Activated CD4-positive, alpha-beta T cell treated with anti-CD3 and anti-CD28 coated beads, Interleukin-2, amount 10 ng/mL, durations not matched to agents 24 days and 14 days (primary cell): ENCODE measurements around the gene RANGRF. TPM values are rescaled to one million over a fixed set of nuclear protein-coding genes. Genes with fewer than 3 reads are reported as not detected.
A peak's percentile ranks its signal among the peaks of the same experiment; 100 is the strongest.
"Not testable (repeated sequence)": the region's sequence is repeated elsewhere in the genome, so short reads cannot be mapped to it uniquely, and the experiment has no call there.

ENCODE experiments used
- DNase-seq: peaks from one replicate; pipeline ENCODE4 v3.0.0; 2022
- H3K27ac Mint-ChIP-seq: one replicate; pipeline ENCODE4 v1.8.0; 2022; ENCODE audit warnings: mild to moderate bottlenecking, mixed read lengths
- H3K27me3 Mint-ChIP-seq: one replicate; pipeline ENCODE4 v1.8.0; 2022; ENCODE audit warnings: mixed read lengths
- H3K36me3 Mint-ChIP-seq: one replicate; pipeline ENCODE4 v1.8.0; 2022; ENCODE audit warnings: low read depth, mild to moderate bottlenecking, mixed read lengths
- H3K4me1 Mint-ChIP-seq: one replicate; pipeline ENCODE4 v1.8.0; 2021; ENCODE audit warnings: mixed read lengths
- H3K4me3 Mint-ChIP-seq: one replicate; pipeline ENCODE4 v1.8.0; 2022; ENCODE audit warnings: mild to moderate bottlenecking, moderate library complexity, mixed read lengths
- H3K9me3 Mint-ChIP-seq: one replicate; pipeline ENCODE4 v1.8.0; 2021; ENCODE audit warnings: mixed read lengths
- intact Hi-C: fragments of 100-400 bp; cut with micrococcal nuclease; formaldehyde crosslinking; loops from one replicate; pipeline ENCODE4 v1.15.1; 2023
- total RNA-seq: library from RNA; stranded (reverse); gene quantifications from 2 replicates; pipeline ENCODE4 v1.2.3, GENCODE V29; 2022

The RANGRF gene, protein sequence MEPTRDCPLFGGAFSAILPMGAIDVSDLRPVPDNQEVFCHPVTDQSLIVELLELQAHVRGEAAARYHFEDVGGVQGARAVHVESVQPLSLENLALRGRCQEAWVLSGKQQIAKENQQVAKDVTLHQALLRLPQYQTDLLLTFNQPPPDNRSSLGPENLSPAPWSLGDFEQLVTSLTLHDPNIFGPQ
- 57.5 and 66.3 TPM in 2 replicates for total RNA-seq

DNA sequence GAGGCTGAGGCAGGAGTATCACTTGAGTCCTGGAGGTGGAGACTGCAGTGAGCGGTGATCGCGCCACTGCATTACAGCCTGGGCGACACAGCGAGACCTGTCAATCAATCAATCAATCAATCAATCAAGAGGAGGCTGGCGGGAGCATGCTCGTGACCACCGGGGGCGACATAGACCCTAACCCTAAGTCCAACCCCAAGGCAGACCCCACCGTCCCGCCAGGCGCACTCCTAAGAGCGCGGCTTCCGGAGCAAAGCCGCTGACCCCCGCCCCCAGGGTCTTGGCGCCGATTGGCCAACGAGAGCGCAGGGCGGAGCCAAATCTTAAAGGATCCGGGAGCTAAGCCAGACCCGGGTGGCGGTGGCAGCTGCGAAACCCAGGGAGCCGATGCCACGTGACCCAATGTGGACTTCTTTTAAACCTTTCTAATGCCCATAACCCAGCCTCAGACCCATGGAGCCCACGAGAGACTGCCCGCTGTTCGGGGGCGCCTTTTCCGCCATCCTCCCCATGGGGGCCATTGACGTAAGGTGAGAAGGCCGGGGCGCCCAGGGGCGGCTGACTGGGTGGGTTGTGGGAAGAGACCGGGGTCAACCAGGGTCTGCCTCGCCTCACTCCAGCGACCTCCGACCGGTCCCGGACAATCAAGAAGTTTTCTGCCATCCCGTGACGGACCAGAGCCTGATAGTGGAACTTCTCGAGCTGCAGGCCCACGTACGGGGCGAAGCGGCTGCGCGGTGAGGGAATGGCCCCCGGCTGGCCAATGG lies at the start of gene RANGRF:
Gene RANGRF (plus strand): TSS at position 335 of the 767 bp plus-strand sequence. CDS start 119 bp downstream, at position 454.
- intact Hi-C loops = loop anchor here (1.0 to 10.0 kb wide), 4 partner anchors 39 to 354 kb away; partner anchors contain the start of genes CNTROB, PFAS, RPL26 and TRAPPC1
- Mint-ChIP-seq H3K9me3 (no peaks in the 10 kb centered on the region), H3K27ac (peak within 1 kb of the TSS; percentile 96), H3K4me1 (peaks cover 37% of the 10 kb centered on the region), H3K27me3 (no peaks in the 10 kb centered on the region), H3K36me3 (peaks cover 6% of the 10 kb centered on the region), H3K4me3 (peak within 1 kb of the TSS; percentile 99)
- peak; percentile 97 for DNase-seq

DNA sequence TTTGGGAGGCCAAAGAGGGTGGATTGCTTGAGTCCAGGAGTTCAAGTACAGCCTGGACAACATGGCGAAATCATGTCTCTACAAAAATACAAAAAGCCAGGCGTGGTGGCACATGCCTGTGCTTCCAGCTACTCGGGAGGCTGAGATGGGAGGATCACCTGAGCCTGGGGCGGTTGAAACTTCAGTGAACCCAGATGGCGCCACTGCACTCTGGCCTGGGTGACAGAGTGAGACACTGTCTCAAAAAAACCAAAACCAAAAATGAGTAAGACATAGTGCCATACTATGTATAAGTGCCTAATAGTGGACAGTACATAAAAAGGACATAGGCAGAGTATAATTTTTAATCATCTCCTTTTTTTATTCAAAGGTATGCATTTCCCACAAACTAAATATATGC lies 44.6 kb upstream of the RANGRF start:
- H3K27me3 Mint-ChIP-seq = no peaks in the 10 kb centered on the region
- DNase-seq = peak; percentile 77
- peaks cover 30% of the 10 kb centered on the region for H3K4me1 Mint-ChIP-seq
- H3K4me3 Mint-ChIP-seq = peak overlapping the region; percentile 17
- H3K9me3 Mint-ChIP-seq = no peaks in the 10 kb centered on the region
- peak overlapping the region; percentile 57 for H3K27ac Mint-ChIP-seq
- intact Hi-C loops = no loop called here
- peaks cover 42% of the 10 kb centered on the region for H3K36me3 Mint-ChIP-seq

DNA sequence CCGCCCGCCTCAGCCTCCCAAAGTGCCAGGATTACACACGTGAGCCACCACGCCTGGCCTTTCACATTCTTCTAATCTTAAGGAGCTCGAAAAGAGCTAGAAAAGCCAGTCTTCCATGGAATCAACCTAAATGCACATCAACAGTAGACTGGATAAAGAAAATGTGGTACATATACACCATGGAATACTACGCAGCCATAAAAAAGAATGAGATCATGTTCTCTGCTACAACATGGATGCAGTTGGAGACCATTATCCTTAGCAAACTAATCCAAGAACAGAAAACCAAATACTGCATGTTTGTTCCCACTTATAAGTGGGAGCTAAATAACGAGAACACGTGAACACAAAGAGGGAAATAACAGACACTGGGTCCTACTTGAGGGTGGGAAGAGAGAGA lies 43.7 kb upstream of the RANGRF start:
- Mint-ChIP-seq H3K36me3 (peaks cover 39% of the 10 kb centered on the region), H3K4me1 (peaks cover 37% of the 10 kb centered on the region), H3K4me3 (peak overlapping the region; percentile 4), H3K27ac (no peak overlapping the region), H3K27me3 (no peaks in the 10 kb centered on the region), H3K9me3 (no peaks in the 10 kb centered on the region)
- intact Hi-C loops = loop anchor here (5.0 kb wide), 2 partner anchors 58 to 72 kb away; no protein-coding TSS in a partner anchor
- no peak for DNase-seq

DNA sequence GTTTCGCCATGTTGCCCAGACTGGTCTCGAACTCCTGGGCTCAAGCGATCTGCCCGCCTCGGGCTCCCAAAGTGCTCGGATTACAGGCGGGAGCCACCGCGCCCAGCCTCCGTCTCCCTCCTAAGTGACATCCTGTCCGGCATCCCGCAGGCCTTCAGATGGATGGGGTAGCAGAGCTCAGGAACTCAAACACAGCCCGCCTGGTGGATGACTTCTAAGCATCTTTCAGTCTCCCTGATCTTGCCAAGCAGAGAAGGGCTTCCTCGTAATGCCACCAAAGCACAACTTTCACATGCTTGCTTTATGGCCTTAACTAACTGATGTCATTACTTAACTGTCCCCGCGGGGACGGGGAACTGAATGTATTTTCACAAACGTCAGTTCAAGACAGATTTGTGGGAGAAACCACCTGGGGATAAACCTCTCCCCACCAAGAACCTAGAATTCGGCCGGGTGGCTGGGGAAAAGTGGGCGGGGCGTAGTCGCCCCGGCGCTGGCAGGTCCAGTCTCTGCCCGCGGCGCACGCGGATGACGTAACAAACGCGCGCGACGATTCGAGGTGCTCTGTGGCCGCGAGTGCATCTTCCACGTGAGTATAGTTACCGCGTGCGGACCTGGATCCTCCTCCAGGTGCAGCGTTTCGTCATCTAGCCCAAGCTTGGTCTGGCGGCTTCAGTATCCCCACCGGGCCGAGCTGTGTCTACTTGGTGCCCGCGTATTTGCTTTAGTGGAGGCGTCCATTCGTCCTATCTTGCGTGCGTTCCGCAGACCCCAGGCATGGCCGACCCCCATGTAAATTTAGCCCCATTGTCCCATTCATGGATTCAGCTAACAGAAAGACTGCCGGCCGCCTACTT lies 39.5 kb upstream of the RANGRF start, which contains the start of gene PFAS:
Gene PFAS (plus strand): TSS at position 539 of the 857 bp plus-strand sequence. CDS start 4,649 bp downstream, outside the sequence.
- Mint-ChIP-seq H3K36me3 (peaks cover 29% of the 10 kb centered on the region), H3K4me3 (peak within 1 kb of the TSS; percentile 92), H3K27ac (peak within 1 kb of the TSS; percentile 99), H3K27me3 (no peaks in the 10 kb centered on the region), H3K4me1 (peaks cover 36% of the 10 kb centered on the region), H3K9me3 (no peaks in the 10 kb centered on the region)
- intact Hi-C loops = loop anchor here (1.0 to 5.0 kb wide), 6 partner anchors 27 to 134 kb away; partner anchors contain the start of genes RANGRF and RPL26
- DNase-seq = peak; percentile 99

DNA sequence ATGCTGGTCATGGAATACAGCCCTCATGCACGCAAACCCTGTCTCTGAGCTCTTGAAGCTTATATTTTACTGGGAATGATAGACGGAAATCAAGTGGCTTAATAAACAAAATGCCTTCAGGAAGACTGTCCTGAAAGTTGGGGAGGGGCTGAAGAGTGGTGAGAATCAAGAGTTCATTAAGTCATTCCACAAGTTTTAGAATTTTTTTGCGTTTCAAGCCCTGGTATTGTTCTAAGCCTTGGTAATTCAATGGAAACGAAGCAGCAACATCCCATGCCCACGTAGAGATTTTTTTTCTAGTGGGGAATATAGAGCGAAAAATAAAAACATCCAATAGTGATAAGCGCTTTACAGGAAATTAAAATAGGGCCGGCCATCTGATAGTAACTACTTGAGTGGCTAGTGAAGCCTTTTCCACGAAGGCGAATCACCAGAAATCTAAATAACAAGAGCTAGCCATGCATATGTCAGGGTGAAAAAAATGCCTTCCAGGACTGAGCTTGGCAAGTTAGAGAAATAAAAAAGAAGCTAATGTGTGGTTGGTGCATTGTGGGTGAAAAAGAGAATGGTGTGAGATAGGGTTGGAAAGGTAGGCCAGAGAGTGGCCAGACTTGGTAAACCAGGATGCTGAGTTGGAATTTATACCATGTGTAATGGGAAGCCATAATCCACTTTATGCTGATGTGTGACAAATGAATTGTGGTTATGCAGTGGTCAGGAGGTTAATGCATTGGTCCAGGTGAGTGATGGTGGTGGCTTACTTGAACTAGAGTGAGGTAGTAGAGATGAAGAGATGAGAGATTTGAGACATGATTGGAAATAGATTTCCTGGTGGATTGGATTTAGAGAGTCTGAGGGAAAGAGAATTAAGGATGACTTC lies 38.6 kb upstream of the RANGRF start:
- DNase-seq = no peak
- Mint-ChIP-seq H3K4me3 (peak overlapping the region; percentile 92), H3K36me3 (peaks cover 27% of the 10 kb centered on the region), H3K4me1 (peaks cover 31% of the 10 kb centered on the region), H3K27ac (peak overlapping the region; percentile 99), H3K9me3 (no peaks in the 10 kb centered on the region), H3K27me3 (no peaks in the 10 kb centered on the region)
- intact Hi-C loops = loop anchor here (1.0 to 5.0 kb wide), 6 partner anchors 28 to 133 kb away; partner anchors contain the start of genes RANGRF and RPL26

DNA sequence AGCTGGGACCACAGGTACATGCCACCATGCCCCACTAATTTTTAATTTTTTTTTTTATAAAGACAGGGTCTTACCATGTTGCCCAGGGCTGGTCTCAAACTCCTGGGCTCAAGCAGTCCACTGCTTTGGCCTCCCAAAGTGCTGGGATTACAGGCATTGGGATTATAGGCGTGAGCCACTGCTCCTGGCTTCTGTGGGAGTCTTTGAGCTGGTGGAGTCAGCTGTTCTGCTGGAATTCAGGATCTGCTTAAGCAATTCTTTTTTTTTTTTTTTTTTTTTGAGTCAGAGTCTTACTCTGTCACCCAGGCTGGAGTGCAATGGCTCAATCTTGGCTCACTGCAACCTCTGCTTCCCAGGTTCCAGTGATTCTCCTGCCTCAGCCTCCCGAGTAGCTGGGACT lies 37.1 kb upstream of the RANGRF start:
- H3K9me3 Mint-ChIP-seq, intact Hi-C loops, H3K4me3 Mint-ChIP-seq, DNase-seq, H3K27me3 Mint-ChIP-seq, H3K27ac Mint-ChIP-seq: not testable (repeated sequence)
- H3K4me1 Mint-ChIP-seq = peaks cover 21% of the 10 kb centered on the region
- H3K36me3 Mint-ChIP-seq = peaks cover 29% of the 10 kb centered on the region

DNA sequence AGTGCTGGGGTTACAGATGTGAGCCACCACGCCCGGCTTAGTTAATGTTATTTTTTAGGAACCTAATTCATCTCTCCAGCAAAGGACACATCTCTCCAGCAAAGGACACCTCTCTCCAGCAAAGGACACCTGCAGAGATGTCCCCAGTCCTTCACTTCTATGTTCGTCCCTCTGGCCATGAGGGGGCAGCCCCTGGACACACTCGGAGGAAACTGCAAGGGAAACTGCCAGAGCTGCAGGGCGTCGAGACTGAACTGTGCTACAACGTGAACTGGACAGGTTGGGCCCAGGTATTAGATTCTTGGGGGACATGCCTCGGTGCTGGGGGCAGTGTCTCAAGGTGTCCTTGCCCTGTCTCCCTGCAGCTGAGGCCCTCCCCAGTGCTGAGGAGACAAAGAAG lies 34.7 kb upstream of the RANGRF start:
- H3K4me3 Mint-ChIP-seq = no peak overlapping the region
- H3K36me3 Mint-ChIP-seq = peaks cover 37% of the 10 kb centered on the region
- H3K4me1 Mint-ChIP-seq = peaks cover 16% of the 10 kb centered on the region
- no peaks in the 10 kb centered on the region for H3K9me3 Mint-ChIP-seq
- DNase-seq = no peak
- intact Hi-C loops = no loop called here
- no peaks in the 10 kb centered on the region for H3K27me3 Mint-ChIP-seq
- no peak overlapping the region for H3K27ac Mint-ChIP-seq

DNA sequence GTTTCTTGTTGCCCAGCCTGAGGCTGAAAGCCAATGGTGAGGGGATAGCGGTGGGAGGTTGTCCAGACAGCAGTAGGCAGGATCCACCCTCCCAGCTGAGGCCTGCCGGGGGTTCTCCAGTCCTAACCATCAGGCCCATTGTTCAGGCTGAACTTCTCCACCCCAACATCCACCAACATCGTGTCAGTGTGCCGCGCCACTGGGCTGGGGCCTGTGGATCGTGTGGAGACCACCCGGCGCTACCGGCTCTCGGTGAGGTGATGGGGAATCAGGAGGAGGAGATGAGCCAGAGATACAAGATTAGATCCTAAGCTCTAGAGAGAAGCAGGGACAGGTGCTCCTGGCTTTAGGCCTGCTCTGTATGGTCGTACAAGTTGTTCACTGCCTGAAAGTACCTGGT lies 33.6 kb upstream of the RANGRF start:
- H3K9me3 Mint-ChIP-seq = no peaks in the 10 kb centered on the region
- intact Hi-C loops = no loop called here
- DNase-seq = no peak
- no peaks in the 10 kb centered on the region for H3K27me3 Mint-ChIP-seq
- H3K4me3 Mint-ChIP-seq = no peak overlapping the region
- peaks cover 9% of the 10 kb centered on the region for H3K4me1 Mint-ChIP-seq
- H3K36me3 Mint-ChIP-seq = peaks cover 35% of the 10 kb centered on the region
- no peak overlapping the region for H3K27ac Mint-ChIP-seq

DNA sequence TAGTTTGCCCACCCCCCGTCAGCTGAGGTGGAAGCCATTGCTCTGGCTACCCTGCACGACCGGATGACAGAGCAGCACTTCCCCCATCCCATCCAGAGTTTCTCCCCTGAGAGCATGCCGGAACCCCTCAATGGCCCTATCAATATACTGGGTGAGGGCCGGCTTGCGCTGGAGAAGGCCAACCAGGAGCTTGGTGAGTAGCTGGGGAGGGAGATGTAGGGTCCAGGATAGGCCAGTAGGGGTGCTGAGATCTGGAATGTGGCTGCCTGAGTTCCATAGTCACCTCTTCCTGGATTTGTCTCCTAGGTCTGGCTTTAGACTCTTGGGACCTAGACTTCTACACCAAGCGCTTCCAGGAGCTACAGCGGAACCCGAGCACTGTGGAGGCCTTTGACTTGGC lies 33.0 kb upstream of the RANGRF start:
- H3K36me3 Mint-ChIP-seq = peaks cover 33% of the 10 kb centered on the region

DNA sequence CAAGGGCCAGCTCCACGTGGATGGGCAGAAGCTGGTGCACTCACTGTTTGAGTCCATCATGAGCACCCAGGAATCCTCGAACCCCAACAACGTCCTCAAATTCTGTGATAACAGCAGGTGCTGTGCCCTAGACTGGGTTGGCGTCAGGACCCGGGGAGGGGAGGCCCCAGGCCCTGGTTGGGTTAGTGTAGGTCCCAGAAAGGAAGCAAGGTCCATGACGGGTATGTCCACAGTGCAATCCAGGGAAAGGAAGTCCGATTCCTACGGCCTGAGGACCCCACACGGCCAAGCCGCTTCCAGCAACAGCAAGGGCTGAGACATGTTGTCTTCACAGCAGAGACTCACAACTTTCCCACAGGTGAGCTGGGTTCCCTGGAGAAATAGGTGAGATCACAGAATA lies 32.2 kb upstream of the RANGRF start:
- no peak for DNase-seq
- no peaks in the 10 kb centered on the region for H3K9me3 Mint-ChIP-seq
- intact Hi-C loops = no loop called here
- no peaks in the 10 kb centered on the region for H3K27me3 Mint-ChIP-seq
- H3K36me3 Mint-ChIP-seq = peaks cover 37% of the 10 kb centered on the region
- H3K4me3 Mint-ChIP-seq = no peak overlapping the region
- H3K27ac Mint-ChIP-seq = no peak overlapping the region
- no peaks in the 10 kb centered on the region for H3K4me1 Mint-ChIP-seq

More for the DNA sequence above, 33.0 kb upstream of the RANGRF start:
- Mint-ChIP-seq H3K4me1 (peaks cover 3% of the 10 kb centered on the region), H3K4me3 (no peak overlapping the region), H3K27me3 (no peaks in the 10 kb centered on the region), H3K27ac (no peak overlapping the region), H3K9me3 (no peaks in the 10 kb centered on the region)
- intact Hi-C loops = no loop called here
- no peak for DNase-seq

DNA sequence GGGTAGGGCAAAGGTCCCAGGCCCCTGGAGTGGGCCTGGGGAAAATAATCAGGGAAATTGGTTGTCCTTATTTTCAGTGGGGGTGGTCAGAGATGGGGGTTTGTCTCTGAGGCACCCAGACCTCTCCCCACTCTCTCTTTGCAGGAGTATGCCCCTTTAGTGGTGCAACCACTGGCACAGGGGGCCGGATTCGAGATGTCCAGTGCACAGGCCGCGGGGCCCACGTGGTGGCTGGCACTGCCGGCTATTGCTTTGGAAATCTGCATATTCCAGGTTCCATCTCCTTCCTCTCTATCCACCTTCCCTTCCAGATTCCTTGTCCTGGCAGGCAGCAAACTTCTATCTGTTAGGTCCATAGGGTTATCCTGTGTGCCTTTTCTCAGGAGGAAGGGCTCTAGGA lies 31.8 kb upstream of the RANGRF start:
- Mint-ChIP-seq H3K4me1 (no peaks in the 10 kb centered on the region), H3K27me3 (no peaks in the 10 kb centered on the region), H3K4me3 (no peak overlapping the region), H3K27ac (no peak overlapping the region), H3K36me3 (peaks cover 37% of the 10 kb centered on the region), H3K9me3 (no peaks in the 10 kb centered on the region)
- intact Hi-C loops = no loop called here
- no peak for DNase-seq

DNA sequence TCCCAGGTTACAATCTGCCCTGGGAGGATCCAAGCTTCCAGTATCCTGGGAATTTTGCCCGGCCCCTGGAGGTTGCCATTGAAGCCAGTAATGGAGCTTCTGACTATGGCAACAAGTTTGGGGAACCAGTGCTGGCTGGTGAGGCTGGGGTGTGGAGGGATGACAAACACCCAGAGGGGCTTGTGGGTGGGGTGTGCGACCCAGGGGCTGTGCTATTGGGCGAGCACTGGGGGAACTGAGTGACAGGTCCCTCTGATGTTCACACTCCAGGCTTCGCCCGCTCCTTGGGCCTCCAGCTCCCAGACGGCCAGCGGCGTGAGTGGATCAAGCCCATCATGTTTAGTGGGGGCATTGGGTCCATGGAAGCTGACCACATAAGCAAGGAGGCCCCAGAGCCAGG lies 30.7 kb upstream of the RANGRF start:
- intact Hi-C loops = no loop called here
- Mint-ChIP-seq H3K27ac (no peak overlapping the region), H3K27me3 (no peaks in the 10 kb centered on the region), H3K9me3 (no peaks in the 10 kb centered on the region), H3K4me1 (no peaks in the 10 kb centered on the region), H3K4me3 (no peak overlapping the region), H3K36me3 (peaks cover 43% of the 10 kb centered on the region)
- DNase-seq = no peak

DNA sequence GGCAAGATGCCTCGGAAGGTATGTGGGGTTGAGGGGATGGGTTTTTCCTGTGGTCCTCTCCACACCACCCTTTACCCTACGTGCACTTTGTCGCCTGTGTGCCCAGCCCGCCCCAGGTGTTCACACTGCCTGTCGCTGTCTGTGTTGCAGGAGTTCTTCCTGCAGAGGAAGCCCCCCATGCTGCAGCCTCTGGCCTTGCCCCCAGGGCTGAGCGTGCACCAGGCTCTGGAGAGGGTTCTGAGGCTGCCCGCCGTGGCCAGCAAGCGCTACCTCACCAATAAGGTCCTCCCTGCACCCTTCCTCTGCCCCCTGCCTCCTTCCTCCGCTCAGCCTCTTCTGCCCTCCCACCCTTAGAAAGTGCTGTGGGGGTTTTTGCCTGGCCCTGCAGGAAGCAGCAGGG lies 24.1 kb upstream of the RANGRF start:
- Mint-ChIP-seq H3K4me3 (no peak overlapping the region), H3K9me3 (no peaks in the 10 kb centered on the region), H3K27ac (no peak overlapping the region), H3K27me3 (no peaks in the 10 kb centered on the region), H3K4me1 (no peaks in the 10 kb centered on the region), H3K36me3 (peaks cover 50% of the 10 kb centered on the region)
- intact Hi-C loops = no loop called here
- DNase-seq = no peak
